ENCODE data around the gene N4BP3.
A peak's percentile ranks its signal among the peaks of the same experiment; 100 is the strongest.

Gene N4BP3

DNA sequence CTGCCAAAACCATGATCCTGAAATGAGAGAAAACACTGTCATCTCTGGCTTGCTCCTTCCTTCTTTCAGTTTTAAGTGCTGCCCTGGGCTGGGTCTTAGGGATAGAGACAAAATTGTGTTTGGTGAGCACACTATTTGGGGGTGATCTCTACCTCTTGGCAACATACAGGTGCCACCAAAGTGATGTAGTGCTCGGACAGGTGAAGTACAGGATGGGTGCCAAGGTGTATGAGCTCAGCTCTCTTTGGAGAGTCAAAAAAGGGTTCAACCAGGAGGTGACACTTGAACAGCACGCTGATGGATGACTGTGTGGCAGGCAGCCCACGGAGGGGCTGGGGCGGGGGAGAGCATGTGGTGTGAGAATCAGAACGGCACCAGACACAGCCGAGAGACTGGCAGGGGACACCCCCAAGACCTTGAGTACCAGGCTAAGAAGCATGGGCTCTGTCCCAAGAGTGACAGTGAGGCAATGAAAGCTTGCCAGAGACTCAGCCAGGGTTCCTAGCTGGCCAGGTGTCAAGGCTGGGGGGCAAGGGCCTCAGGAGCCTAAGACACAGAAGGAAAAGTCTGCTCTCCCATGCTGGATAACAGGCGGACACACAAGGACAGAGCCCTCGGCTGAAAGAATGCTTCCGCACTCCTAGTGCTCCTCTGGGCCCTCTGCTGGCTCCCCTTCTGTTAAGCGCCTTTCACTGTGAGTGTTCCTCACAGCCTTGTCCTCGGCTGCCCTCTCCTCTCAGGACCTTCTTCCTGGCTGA lies 37.8 kb downstream of the N4BP3 start:
- DNase-seq (ENCODE audit: low spot score), result no peak

DNA sequence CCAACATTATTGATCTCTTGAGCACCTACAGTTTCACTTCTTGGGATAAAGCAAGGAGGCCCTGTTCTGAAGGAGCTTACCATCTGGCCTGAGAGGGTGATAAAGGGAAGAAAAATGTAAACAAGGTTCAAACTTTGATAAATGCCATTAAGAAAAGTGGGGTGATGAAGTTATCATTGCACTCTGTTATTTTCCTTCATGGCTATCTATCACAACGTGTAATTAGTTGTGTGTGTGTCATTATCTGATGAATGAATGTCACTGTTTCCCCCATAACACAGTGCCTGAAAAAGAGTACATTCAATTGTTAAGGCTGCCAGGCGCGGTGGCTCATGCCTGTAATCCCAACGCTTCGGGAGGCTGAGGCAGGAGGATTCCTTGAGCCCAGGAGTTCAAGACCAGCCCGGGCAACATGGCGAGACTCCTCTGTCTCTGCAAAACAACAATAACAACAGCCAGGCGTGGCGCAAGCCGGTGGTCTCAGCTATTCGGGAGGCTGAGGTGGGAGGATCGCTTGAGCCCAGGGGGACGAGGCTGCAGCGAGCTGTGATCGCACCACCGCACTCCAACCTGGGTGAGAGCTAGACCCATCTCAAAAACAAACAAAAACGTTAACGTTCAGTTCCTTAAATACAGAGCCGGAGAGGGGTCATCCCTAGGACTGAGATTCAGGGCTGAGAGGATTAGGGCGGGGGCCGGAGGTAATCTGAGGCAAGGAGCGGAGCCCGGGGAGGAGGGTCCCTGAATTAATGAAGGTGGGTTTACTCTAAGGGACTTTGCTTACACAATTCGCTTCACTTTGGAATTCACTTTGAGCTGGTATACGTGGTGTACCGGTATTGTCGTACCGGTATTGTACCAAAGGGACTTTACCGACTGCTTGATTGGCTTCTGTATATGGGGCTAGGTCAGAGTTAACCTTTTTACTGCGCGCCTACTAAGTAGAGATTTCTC lies 39.4 kb downstream of the N4BP3 start:
- no peak for DNase-seq (ENCODE audit: low spot score)

DNA sequence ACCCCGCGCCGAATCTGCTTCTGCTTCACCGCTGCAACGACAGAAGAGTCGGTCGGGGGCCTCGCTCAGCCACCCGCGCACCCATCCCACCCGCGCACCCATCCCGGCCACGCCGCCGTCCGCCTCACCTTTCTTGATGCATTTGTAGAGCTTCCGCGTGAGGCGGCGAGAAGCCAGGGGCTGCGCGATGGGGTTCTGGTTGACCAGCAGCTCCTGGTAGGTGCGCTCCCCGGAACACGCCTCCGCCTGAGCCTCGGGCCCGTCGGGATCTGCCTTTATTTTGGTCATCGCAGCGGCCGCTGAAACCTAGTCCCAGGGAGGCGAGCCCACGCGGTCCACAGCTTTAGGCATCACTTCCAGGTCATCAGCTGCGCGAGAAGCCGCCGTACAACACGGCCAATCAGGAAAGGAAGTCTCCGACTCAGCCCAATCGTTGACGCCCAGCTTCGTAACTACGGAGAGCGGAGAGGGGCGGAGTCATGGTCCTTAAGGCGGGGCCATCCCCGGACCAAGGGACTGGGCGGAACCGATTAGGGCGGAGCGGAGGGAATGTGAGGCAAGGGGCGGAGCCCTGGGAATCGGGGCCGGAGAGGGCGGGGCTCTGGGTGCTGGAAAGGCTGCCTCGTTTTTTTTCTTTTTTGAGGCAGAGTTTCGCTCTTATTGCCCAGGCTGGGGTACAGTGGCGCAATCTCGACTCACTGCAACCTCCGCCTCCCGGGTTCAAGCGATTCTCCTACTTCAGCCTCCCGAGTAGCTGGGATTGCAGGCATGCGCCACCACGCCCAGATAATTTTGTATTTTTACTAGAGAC lies 40.4 kb downstream of the N4BP3 start, which contains the start of gene NHP2:
TSS of gene NHP2 (minus strand) at position 356 of the 811 bp plus-strand sequence. CDS start at position 288, 68 bp downstream.
- peak; percentile 94 for DNase-seq (ENCODE audit: low spot score)

DNA sequence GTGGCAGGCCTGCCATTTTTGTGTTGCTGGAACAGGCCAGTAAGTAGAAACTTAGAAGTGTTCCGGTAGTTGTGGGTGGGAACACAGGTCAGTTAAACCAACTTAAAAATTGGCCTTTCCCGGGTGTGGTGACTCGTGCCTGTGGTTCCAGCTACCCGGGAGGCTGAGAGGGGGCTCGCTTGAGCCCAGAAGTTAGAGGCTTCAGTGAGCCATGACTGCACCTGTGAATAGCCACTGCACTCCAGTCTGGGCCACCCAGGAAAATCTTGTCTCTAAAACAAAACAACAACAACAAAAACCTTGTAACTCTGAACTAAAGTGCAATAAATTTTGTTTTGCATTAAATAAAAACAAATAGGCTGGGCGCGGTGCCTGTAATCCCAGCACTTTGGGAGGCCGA lies 41.7 kb downstream of the N4BP3 start:
- DNase-seq (ENCODE audit: low spot score), result no peak

DNA sequence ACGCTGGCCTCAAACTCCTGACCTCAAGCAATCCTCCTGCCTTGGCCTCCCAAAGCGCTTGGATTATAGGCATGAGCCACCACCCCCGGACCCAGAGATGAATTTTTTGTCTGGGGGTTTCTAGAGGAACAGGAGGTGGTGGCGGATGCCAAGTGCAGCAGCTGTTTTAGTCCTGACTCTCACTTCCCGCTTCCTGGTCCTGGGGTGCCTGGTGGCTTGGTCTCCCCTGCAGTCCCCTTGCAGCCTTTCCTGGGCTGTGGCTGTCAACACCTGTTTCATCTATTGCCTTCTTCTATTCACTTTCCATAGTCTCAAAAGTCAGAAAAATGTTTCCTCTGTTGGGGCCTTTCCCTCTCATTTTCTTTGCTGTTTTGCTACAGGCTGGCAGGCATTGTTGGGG lies 46.8 kb downstream of the N4BP3 start:
- no peak for DNase-seq (ENCODE audit: low spot score)

DNA sequence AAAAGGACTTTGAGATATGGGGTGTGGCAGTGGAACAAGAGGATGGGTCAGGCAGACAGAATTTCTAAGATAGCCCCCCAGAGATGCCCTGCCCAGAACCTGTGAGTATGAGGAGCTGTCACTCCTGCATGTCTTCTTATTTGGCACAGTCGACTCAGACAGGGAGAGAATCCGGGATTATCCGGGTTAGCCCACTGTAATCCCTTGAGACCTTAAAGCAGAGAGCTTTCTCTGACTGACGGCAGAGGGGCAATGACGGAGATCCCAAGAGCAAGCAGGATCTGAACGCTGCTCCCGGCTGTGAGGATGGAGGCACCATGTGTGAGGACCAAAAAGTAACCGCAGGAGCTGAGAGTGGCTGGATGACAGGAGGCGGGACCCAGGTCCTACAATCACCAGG lies 49.1 kb downstream of the N4BP3 start:
- no peak for DNase-seq (ENCODE audit: low spot score)

DNA sequence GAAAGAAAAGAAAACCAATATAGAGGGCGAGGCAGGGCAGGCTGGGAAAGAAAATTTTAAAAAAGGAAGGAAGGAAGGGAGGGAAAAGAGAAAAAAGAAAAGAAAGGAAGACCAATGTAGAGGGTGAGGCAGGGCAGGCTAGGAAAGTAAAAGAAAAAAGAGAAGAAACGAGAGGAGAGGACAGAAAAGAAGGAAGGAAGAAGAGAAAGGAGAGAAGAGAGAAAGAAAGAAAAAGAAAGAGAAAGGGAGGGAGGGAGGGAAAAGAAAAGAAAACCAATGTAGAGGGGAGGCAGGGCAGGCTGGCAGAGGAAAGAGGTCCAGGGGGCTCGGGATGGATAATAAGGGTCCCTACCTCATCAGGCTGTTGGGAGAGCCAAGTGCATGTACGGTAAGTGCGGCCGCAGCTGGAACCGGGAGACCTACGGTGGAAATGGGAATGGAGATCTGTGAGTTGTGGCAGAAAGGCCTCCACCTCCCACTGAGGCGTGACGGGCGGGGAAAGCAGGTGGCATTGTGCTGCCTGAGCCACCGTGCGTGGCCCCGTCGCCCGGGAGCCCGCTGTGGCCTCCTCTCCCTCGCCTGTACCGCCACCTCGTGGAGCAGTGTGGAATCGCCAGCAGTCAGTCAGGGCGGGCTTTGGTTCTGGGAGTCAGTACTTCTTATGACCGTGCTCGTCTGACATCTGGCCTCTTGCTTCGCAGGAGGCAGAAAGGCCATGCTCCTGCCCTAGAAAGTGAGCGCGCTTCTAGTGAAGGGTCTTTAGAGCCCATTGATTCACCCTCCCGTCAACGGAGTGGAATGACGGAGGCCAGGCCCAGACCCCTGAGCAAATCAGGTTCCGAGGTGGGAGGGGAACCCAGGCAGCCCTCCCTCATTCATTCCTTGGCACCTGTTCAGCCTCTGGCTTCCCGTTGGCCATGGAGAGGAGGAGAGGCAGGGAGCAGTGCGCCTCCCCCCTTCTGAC lies 50.7 kb downstream of the N4BP3 start:
- DNase-seq (ENCODE audit: low spot score), result peak; percentile 90

DNA sequence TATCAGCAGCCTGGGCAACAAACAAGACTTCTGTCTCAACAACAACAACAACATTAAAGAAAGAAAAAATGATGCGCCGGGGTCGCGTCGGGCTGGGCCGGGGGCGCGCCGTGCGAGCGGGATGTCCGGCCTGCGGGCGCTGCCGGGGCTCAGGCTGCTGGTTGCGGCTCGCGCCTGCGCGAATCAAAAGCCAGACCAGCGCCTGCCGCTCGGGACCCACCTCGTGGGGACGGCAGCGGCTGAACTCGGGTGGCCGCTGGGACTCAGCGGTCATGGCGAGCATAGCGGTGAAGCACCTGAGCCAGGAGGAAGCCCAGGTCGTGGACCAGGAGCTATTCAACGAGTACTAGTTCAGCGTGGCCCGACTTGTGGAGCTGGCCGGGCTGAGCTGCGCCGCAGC lies 52.2 kb downstream of the N4BP3 start:
- DNase-seq (ENCODE audit: low spot score), result no peak

DNA sequence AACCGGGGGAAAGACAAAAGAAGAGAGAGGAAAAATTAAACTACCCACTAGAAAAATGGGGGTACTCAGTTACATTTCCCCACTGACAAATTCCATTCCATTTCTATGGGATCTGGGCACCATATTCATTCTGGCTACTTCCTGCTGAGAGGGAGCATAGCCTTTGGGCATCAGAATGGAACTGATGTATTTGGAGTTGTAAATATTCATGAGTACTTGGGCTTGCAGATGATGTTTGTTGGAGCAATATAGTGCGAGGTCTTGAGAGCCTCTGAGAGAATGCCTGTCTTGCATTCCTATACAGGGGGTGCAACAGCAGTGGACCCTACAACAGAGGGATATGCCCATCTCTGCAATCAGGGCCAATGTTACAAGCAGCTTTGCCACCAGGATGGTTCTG lies 57.1 kb downstream of the N4BP3 start:
- no peak for DNase-seq (ENCODE audit: low spot score)

DNA sequence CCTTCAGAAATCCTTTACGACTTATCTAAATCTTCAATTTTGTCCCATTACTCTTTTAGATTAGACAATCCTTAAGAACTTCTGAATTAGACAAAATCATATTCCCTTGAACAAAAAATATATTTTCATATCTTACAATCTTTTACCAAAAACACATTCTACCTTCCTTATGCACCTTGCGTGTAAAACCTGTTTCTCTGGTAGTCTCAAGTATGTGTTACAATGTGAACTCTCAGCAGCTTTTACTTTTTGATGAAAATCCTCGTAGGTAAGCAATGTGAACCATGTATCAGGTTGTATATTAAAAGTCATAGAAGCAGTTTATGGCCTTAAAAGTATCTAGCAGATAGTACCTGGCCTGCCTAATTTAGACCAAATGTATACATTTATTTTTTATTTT lies 61.1 kb downstream of the N4BP3 start:
- DNase-seq (ENCODE audit: low spot score), result no peak

Measured in HuH-7 (cell line).